ENCODE results near the gene FIGN.

FIGN gene, protein sequence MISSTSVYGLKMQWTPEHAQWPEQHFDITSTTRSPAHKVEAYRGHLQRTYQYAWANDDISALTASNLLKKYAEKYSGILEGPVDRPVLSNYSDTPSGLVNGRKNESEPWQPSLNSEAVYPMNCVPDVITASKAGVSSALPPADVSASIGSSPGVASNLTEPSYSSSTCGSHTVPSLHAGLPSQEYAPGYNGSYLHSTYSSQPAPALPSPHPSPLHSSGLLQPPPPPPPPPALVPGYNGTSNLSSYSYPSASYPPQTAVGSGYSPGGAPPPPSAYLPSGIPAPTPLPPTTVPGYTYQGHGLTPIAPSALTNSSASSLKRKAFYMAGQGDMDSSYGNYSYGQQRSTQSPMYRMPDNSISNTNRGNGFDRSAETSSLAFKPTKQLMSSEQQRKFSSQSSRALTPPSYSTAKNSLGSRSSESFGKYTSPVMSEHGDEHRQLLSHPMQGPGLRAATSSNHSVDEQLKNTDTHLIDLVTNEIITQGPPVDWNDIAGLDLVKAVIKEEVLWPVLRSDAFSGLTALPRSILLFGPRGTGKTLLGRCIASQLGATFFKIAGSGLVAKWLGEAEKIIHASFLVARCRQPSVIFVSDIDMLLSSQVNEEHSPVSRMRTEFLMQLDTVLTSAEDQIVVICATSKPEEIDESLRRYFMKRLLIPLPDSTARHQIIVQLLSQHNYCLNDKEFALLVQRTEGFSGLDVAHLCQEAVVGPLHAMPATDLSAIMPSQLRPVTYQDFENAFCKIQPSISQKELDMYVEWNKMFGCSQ

GRCh38 chr2:163735685-163736432, at the start of gene FIGN:
Gene FIGN (minus strand): TSS chr2:163736008. CDS start chr2:163734927, 1,081 bp downstream.
- DNase-seq = no peak

GRCh38 chr2:163785162-163785561, 49.4 kb upstream of the FIGN start:
- DNase-seq = no peak

- DNase-seq = no peak
These were observed 44.3 kb upstream of the FIGN start for GRCh38 chr2:163779970-163780597.

- DNase-seq = no peak
These were observed 42.4 kb upstream of the FIGN start for GRCh38 chr2:163778045-163778781.

- no peak for DNase-seq
These were observed 39.5 kb upstream of the FIGN start for GRCh38 chr2:163775304-163775703.

GRCh38 chr2:163774862-163775261, 39.1 kb upstream of the FIGN start:
- DNase-seq = no peak

DNA sequence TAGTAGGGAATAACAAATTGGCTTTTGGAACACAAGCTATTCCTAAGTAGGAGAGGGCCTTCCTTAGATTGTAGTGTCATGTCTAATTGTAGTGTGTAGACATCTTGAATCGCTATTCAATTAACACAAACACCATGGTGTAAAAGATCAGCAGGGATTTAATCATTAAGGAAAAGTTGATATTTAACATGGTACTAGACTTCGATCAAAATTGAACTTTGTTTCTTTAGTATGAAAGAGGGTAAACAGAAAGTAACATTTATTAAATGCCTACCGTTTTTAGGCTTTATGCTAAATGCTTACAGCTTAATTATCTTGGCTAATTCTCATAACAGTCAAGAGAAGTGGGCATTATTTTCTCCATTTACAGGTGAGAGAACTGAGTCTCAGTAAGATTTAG, 37.5 kb upstream of the FIGN start:
- DNase-seq = no peak

- DNase-seq = no peak
These were observed 35.8 kb upstream of the FIGN start for GRCh38 chr2:163771596-163771995.

DNA sequence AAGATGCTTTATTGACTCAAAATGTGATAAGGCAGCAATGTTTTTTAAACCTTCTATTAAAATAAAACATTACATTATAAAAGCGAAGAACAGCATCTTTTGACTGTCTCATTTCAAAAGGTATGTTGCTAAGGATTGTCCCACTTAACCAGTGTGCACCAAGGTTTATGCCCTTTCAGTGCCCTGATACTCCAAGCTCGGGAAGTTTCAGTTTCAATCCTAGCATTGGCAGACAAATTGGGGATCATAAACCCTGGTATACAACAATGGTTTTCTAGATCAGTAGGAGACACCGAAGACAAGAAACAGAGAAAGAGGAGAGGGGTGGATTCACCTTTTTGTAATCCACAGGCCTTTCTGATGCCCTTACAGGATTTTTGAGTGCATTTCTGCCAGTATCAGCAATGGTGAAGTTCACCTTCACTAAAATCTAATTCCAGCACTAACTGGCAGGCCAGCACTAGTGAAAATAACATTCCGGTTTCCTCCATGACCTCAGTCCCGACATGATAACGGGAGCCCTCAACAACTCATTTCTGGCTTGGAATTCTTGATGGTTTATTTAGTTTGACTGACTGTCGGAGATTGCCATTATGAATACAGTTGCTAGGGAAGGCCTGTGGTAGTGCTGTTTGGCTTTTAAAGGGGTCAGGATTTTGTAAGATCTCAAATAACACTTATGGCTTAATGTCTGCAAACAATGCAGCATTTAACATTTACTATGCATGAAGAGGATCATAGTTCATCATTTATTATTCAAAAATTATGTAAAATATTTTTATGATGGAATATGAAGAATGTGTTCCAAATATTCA, 33.3 kb upstream of the FIGN start:
- DNase-seq = no peak

DNA sequence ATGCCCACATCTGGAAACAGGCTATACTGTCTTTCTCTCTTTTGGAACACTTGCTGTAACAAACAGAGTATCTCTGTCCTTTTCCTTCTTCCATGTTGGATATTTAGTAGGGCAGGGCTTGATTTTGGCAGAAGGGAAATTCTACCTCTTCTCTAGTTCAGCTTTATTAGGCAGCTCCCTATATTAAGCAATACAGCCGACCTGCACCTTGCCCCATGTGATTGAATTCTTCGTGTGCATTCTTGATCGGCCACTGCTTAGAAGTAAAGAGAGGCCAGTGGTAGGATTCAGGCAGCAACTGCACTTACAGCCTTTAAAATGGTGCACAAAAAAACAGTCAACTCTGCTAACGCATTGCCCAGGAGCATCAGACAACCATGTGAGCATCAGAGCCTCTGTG, 31.3 kb upstream of the FIGN start:
- no peak for DNase-seq

- no peak for DNase-seq
These were observed 28.8 kb upstream of the FIGN start for GRCh38 chr2:163764566-163764965.

DNA sequence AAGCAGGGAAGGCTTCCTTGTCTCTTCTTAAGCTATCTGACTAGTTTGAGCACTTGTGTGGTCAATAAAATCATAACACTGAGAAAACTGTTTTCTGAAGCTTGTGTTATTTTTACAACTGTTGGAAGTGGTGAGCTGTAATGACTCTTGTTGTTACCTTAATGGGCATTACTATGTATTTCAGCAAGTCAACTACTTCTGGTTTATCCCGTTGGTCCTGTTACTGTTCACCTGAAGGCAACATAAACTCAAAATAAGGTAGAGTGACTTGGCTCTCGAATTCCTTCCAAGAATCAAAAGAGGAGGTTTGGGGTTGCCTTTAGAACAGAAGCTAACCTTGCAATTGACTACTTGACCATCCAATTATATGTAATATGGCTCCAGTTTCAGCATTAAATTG, 23.2 kb upstream of the FIGN start:
- no peak for DNase-seq

DNA sequence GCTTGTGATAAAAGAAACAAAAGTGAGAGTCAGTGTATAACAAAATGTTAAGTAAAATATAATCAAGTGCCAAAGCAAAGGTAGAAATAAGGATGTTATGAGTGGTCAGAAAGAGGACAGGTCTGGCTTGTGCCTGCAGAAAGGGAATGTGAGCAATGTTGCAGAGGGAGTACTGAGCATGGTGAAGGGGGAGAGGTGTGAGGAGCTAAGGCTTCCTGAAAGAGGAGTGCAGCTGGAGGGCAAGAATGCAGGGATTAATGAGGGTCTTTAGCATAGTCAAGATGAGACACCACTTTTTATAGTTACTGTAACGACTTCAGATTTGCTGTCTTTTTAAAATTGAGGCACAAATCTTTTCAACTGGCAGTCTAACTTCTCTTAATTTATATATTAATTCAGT, 22.0 kb upstream of the FIGN start:
- DNase-seq = no peak

GRCh38 chr2:163756588-163756987, 20.8 kb upstream of the FIGN start:
- no peak for DNase-seq

DNA sequence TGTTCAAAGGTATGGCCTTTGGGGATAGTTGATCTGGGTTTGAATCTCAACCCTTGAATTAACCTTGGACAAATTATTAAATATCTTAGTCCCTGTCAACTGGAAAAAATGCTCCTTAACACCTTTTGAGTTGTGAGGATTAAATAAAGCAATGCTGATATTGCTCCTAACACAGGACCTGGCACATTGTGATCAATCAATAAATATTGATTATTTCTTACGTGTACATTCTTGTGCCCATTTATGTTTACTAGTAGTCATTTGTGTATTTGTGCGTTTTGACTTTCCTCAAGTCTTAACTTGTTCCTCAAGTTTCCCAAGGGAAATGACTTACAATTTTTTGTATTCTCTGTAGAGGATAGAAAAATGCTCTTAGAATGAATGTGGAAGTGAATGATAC, 19.6 kb upstream of the FIGN start:
- DNase-seq = no peak

DNA sequence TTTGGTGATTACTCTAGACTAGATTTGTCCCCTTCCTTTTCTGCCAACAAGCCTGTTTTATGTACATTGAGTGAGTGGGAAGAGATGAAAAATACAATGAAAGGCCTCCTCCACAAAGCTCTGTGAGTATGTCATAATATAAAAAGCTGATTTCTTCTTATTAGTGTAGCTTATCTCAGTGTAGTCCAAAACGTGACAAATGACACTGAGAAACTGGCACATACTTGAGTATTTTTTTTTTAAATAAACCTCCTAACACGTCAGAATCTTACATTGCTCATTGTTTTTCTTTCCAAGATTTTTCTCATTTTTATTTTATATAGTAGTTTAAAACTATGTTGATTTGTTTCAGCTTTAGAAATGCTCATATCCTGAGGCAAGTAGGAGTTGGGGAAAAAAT, 17.9 kb upstream of the FIGN start:
- no peak for DNase-seq

DNA sequence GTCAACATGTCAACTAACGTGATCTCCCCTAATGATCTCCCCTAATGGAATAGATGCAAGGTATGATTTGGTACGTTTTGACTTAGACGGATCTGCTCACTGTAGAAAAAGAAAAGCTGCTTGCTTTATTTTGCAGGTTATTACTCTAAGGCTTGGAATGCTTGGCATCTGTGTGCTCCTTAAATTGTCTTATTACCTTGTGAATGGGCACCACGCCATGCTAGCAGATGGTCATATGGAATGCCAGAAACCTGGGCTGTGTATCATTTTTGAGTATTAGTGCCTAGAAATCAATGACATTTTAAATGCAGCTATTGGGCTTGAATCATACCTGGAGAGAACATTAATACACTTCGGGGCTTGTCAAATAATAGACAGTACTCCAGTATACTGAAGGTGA, 16.5 kb upstream of the FIGN start:
- no peak for DNase-seq

DNA sequence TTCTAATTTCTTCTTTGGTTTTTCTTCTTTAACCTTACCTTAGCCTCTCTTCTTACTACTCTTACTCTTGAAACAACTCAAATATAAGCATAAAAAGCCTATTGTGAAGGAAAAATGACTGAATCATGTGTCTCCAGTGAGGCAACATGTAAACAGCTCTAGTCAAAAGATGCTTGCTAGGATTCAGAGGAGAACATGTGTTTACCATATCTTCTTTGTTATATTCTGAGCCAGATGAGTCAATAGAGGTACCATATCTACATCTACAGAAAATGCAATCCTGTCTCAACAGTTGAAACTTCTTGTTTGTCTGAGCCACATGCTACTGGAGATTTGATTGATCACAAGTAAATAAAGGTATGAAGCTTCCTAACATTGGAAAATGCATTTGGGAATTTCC, 15.9 kb upstream of the FIGN start:
- no peak for DNase-seq

DNA sequence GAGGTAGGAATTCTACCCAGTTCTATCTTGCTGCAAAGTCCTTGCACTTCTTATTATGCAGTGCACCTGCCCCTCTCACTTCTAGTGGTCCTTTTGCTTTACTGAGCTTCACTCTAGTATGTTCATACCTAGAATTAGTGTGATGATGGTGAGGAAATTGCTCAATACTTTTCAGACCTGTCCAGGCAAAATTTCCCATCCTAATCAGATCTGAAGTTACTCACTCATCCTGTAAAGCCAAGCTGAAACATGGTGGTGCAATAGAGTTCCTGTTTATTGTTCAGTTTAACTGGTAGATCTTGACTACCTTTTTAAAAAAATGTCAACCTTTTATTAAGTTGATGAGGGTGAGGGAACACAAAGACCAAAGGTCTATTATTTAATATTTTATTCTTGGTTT, 12.6 kb upstream of the FIGN start:
- DNase-seq = no peak

GRCh38 chr2:163741435-163741834, 5.6 kb upstream of the FIGN start:
- DNase-seq = no peak

DNA sequence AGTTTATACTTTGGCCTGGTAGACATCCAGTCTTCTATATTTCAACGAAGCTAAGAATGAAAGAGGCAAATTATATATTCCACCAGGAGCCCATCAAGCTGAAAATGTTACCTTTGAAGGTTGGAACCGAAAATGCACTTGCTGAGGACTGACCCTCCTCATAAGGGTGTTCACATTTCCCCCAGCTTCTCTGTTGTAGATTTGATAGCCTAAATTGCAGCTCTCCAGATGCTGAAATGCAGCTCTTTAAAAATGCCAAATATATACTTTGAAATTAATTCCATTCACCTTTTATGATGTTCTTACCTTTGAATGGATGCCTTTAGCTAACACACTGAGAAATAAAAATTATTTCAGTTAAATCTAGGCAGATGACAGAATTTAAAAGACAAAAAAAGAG, 1.8 kb upstream of the FIGN start:
- no peak for DNase-seq

- DNase-seq = no peak
These were observed 1.3 kb upstream of the FIGN start for GRCh38 chr2:163737190-163737439.
